ENCODE results near the gene TBC1D9. TPM values are rescaled to one million over a fixed set of nuclear protein-coding genes. Genes with fewer than 3 reads are reported as not detected.

Gene TBC1D9
- total RNA-seq, 2 donors from 2014 or later, result 13.9 to 16.9 TPM

DNA sequence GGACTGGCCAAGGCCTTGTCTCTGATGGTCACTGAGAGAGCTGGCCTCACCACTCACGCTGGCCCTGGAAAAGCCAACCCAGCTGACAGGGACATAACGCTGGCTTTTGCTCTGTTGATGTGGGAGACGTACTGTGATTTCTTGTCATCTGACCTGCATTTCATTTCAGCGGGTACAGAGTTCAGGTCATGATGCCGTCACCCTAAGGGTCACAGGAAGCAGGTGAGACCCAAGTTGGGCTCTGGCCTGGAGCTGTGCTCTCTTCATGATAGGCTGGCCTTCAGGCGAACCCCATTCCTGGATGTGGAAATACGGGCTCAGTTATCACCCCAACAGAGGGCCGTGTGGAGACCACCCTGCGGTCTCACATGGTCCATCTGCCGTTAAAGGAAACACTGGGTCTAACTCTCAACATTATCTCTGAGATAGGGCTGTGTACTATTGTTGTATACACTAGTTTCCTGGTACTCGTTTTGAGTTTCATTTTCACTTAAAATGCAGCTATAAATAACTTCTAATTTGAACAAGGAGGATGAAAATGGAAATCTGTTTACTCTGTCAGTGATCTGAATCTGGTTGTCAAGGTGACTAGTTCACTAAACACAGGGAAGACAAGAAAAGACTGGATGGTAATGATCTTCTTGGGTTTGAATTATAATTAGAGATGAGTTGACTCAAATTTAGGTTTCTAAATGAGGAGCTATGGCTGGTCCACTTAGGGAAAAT, 89.1 kb downstream of the TBC1D9 start:
- no peak for DNase-seq (ENCODE audit: low spot score)
- intact Hi-C loops (cut with DNase I), result no loop called here

DNA sequence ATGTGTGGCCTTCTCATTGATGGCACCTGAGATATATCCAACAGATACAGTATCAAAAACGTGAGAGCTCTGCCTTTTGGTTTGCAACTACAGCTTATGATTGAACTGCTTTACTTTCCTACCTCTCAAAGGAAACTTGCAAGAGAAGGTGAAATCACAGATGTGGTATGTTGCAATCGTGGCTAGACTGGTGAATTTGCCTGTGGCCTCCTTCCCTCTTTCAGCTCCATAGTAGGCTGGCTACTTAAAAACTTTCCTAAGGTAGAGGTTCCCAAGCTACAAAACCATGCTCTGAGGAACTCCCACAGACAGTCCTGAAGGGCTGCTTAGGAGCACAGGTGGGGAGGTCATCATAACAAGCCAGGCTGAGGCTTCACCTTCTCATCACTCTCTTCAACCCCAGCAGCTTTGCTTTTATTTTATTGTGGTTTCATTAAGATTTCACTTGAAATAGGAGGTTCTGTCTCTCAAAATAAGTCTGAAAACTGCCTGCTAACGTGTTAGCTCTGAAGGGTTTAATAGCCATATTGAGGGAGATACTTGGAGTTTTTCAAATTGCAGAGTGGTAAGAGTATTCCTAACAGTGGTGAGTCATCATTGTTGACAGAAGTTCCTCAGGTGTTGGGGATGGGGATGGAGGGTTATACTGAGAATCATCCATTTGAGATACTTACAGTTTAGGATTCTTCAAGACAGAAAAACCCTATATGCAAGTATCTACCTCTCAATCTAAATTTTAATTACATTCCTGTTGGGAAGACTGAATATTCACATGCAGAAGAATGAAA, 93.9 kb downstream of the TBC1D9 start:
- DNase-seq (ENCODE audit: low spot score), result no peak
- intact Hi-C loops (cut with DNase I), result no loop called here

DNA sequence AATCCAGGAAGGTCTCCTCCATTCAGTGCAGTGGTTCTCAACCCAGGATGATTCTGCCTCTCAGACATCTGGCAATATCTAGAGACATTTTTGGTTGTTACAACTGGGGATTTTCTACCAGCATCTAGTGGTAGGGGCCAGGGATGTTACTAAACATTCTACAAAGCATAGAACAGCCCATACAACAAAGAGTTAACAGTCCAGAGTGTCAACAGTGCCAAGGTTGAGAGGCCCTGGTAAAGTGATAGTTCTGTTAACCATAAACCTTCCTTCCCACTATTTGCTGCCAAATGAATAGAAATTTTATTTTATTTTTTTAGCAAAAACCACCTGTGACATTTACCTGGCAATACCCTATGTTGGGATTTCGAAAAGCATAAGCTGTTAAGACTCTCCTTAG, 94.6 kb downstream of the TBC1D9 start:
- DNase-seq (ENCODE audit: low spot score), result no peak
- intact Hi-C loops (cut with DNase I), result no loop called here

DNA sequence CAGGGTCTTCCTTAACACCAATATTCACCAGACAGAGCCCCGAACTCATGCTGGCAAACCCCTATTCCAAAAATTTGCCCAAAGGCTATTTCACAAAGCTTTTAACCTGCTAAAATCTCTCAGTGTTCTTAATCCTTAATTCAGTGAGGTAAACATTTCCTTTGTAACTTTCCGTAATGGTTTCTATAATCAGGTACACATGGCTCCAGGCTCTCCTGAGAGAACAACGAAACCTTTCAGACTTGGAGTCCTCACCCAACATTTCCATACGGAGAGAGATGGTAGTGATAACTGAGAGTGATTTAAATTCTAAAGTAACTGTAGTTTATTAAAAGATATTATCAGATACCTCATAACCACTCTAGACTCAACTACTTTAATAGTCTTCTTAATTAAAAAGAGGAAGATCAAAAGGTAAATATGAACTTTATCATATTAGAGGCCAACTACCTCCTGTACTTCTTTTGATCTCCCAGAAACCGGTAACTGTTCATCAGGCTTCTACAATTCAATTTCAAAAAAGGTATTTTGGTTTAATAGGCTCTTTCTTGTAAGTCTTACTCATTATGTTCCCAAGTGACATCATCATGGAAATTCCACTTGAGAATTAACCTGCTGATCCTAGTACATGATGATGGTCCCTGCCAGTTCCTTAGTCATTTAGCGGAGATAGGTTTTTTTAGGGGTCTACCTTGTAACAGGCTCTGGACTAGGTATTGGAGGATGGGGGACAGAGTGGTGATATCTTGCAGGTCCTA, 96.1 kb downstream of the TBC1D9 start:
- intact Hi-C loops (cut with DNase I), result no loop called here
- no peak for DNase-seq (ENCODE audit: low spot score)

DNA sequence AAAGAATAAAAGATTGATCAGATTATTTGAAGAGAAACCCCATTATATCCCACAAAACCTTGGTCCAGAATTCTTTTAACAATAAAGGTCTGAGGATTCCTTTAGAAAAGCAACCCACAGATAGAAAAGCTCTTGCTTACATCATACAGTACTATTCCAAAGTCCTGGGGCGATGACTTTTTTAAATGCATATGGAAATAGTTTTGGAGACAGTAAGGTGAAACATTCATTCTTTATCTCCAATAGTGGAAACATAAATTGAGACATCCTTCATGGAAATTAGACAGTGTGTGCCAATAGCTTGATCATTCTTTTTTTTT, 101.7 kb downstream of the TBC1D9 start:
- no peak for DNase-seq (ENCODE audit: low spot score)

DNA sequence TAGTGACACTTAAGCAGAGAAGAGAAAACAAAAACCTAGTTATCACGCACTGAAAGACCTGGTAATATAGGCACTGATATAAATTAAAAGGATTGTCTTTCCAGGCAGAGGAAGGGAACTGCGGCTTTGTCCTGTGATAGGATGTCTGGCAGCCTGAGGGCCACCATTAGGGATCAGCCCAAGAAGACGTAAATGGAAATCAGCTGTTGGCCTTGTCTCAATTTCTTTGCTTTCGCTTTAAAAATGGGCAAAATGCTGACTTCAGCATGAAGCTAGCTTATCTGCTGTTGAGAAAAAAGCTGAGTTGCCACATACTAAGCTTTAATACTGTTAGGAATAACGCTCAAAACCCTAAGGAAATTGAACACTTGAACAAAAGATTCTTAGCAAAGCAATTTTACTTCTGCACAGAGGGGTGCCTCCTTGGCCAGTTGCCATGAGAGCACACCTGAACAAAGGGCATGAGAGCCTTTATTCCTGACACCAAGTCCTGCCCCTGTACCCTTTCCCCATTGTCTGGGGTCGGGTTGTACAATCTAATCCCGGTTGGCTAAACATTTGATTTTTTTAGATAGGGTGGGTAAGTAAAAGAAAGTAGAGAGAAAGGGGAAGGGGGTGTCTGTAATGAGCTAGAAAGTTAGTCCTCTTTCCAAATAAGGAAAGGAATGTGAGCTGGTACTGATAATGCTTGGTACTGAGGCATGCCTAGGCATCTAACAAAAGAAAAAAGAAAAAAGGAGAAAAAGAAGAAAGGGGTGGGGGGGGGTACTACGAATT, 102.3 kb downstream of the TBC1D9 start:
- DNase-seq (ENCODE audit: low spot score), result no peak
- intact Hi-C loops (cut with DNase I), result no loop called here

More for the DNA sequence above, 101.7 kb downstream of the TBC1D9 start:
- intact Hi-C loops (cut with DNase I), result no loop called here

DNA sequence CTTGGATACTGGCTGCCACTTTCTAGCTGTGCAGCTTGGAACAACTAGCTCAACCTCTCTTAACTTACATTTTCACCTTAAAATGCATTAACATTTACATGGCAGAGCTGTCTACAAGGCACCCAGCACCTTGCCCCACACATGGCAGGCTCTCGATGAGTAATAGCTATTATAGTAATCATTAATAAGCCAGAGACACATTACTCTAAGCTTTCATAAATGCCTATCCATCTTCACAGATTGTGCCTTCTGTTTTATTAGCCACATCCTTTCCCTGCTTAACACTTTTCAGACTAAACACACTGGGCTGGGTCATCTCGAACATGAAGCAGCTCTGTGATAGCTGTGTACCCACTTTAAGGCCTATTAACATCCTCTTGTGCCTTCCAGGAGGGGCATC, 103.6 kb downstream of the TBC1D9 start:
- DNase-seq (ENCODE audit: low spot score), result no peak
- intact Hi-C loops (cut with DNase I), result no loop called here

DNA sequence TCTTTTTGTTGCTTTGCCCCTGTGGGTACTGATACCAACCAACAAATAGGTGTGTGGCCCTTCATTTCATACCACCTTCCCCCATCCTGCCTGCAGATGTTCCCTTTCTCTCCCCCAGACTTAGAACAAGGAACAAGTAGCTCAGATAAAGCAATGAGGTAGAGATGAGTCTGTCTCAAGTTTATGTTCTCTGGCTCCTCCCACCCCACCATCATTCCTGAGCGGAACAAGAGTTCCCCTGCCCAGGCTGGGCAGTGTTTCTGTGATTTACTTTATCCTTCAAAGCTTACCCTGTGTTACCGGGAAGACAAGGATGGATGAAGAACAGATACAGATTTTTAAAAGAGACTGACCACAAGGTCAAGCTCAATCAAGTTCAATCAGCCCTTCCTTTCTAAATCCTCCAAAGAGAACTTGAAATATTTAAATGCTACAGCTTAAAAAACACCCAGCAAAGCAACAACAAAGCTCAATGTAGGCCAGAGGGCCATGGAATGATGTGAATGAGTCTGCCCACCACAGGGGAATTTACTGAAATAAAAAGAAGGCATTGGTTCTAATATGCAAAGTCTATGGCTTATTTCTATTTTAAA, 107.4 kb downstream of the TBC1D9 start:
- DNase-seq (ENCODE audit: low spot score), result no peak
- intact Hi-C loops (cut with DNase I), result loop anchor here in 1 of 2 donors (10.0 kb wide), 1 partner anchor 1486 kb away; no protein-coding TSS in a partner anchor

DNA sequence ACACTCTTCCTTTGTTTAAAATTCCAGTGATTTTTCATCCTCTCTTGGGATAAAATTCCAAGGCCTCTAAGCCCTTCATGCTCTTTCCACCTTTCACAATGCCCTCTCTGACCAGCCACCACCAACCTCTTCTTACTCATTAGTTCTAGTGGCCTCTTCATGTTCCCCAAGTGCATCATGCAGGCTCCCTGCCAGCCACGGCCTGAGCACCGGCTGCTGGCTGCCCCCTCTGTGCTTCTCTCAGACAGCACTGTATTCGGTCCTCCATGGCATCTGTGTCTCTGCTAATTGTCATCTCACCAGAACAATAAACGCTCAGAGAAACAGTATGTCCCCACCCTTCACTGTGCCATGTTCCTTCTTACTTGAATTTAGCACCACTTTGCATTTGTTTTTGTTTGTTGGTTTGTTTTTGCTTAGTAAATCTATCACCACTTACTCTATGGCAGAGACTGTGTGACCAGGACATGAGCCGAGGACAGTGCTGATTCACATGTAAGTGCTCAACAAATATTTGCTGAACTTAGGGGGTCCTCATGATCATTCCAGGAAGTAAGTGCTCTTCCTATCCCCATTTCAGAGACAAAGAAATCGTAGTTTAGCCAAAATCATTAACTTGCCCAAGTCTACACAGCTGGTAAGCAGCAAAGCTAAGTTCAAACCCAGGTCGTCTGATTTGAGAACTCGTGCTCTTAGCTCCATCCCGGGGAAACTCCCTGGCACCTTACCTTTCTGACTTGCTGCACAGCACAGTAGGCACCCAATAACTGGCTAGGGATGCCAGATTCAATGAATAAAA, 110.4 kb downstream of the TBC1D9 start:
- intact Hi-C loops (cut with DNase I), result loop anchor here in 1 of 2 donors (10.0 kb wide), 1 partner anchor 1489 kb away; no protein-coding TSS in a partner anchor
- no peak for DNase-seq (ENCODE audit: low spot score)

DNA sequence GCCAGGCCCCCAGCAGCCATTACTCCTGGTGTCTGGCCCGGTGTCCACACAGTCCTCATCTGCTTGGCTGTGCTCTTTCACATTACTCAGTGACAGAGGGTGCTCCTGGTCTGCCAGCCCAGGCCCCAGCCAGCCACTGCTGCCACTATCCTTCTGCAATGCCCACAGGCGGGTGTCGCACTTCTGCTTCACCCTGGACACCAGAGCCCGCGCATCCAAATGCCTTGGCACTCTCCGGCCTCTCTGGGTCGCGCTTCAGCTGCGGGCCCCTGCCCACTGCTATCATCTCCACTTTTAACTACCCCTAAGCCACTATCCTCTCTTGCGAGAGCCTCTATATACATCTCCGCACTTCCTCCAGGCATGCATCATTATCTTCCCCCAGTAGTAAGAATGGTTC, 111.0 kb downstream of the TBC1D9 start:
- no peak for DNase-seq (ENCODE audit: low spot score)
- intact Hi-C loops (cut with DNase I), result loop anchor here in 1 of 2 donors (10.0 kb wide), 1 partner anchor 1490 kb away; no protein-coding TSS in a partner anchor

DNA sequence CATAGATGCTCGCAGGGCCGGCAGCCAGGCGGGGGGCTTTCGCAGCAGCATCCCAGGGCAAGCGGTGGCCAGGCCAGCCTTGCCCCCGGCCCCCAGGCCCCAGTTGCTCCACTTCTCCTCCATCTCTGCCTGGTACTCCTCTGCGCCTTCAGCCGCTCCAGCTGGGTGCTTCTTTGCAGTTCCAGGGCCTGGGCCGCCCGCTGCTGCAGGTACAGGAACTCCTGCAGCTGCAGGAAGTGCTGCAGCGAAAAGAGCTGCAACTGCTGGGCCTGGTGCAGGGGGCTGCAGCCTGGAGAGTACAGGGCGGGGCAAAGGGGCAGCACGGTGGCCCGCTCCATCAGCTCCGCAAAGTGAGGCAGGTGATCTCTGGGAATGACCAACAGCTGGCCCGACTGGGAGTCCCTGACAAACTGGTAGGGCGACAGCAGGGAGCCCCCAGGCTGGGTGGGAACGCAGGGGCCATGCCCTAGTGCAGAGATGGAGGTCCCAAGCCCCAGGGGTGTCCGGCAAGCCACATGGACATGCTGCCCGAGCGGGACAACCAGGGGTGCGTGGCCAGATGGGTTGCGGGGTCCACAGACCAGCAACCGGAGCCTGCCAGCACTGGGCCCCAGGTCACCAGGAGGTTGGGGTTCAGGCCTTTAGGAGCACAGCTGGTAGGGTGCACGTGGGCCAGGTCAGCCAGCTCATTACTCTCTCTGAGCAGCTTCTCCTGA, 111.6 kb downstream of the TBC1D9 start:
- intact Hi-C loops (cut with DNase I), result loop anchor here in 1 of 2 donors (10.0 kb wide), 1 partner anchor 1490 kb away; no protein-coding TSS in a partner anchor

DNA sequence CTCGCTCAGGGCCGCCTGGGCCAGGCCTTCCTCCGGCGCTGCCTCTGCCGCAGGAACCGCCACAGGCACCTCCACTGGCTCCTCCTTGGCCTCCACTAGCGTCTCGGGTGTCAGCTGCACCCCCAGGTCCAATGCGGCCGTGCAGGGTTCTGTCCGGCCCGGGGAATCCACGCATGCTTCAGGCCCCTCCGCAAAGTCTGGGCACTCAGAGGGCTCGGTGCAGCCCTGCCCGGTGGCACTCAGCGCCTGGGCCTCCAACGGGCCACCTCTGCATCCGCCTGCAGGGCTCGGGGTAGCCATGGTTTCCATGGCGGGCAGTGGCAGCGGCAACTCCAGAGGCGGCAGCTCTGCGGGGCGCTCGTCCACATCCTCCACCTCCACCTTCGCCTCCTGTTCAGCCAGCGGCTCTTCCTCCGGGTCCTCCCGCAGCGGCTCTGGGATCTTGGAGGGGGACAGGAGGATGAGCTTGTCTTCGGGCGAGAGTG, 112.6 kb downstream of the TBC1D9 start:
- DNase-seq (ENCODE audit: low spot score), result peak; percentile 80
- intact Hi-C loops (cut with DNase I), result loop anchor here in 1 of 2 donors (10.0 kb wide), 1 partner anchor 1491 kb away; no protein-coding TSS in a partner anchor

More for the DNA sequence above, 111.6 kb downstream of the TBC1D9 start:
- DNase-seq (ENCODE audit: low spot score), result no peak

DNA sequence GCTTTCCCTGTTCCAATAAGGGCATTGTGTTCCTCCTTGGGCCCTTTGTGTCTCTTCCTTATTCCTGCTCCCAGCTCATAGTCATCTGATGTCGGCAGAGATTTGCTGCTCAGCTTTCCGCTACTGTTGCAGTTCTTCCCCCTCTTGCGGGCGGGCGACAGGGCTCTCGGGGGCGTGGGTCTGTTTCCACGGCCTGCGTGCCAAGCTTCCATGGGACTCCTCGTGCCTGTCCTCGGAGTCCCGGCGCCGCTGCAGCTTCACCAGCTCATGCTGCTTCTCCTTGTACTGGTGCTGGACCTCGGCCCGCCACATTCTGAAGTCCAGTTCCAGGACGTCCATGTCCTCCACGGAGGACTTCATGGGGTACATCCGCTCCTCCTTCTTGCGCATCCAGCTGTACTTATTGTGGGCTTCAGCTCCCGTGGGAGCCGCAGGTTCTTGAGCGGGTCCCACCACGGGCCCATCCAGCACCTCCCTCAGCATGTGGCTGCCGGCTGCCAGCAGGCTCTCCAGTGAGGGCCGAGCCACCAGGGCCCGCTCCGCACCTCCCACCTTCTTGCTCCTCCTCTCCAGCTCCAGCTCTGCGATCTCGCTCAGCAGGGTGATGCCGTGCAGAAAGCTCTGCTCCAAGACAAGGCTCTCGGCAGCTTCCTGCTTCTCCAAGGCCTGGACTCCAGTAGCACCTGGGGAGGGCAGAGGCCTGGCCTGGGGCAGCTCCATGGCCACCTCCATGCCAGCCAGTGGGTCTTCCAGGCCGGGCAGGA, 113.3 kb downstream of the TBC1D9 start:
- intact Hi-C loops (cut with DNase I), result loop anchor here in 1 of 2 donors (10.0 kb wide), 1 partner anchor 1492 kb away; no protein-coding TSS in a partner anchor
- DNase-seq (ENCODE audit: low spot score), result peak; percentile 81

DNA sequence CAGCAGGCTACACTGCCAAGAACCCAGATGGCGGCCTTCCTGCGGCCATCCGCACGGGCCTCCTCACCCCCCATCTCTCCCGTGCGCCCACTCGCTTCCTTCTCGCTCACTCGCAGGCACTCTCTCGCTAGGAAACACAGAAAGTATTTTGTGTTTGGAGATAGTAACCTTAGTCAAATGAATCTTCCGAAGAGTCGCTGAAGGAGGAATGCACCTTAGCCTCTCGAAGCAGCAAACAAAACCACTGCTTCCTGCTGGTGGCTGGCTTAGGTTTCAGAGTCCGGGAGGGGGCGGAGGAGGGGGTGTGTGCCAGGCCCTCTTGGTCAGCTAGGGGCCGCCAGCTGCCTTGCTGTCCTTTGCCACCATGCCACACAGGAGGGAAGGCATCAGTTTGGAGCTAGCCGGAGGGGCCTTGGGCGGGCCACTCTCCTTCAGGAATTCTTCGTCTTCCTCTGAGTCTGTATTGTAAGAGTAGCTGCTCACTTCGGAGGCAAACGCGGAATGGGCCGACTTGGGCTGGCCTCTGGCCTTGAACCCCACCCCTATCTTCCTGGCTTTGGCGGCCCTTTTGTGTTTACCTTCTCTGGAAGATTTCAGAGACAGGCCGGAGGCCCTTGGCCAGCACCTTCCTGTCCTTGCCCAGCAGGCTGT, 114.3 kb downstream of the TBC1D9 start:
- peak; percentile 81 for DNase-seq (ENCODE audit: low spot score)
- intact Hi-C loops (cut with DNase I), result loop anchor here in 1 of 2 donors (10.0 kb wide), 1 partner anchor 1493 kb away; no protein-coding TSS in a partner anchor

DNA sequence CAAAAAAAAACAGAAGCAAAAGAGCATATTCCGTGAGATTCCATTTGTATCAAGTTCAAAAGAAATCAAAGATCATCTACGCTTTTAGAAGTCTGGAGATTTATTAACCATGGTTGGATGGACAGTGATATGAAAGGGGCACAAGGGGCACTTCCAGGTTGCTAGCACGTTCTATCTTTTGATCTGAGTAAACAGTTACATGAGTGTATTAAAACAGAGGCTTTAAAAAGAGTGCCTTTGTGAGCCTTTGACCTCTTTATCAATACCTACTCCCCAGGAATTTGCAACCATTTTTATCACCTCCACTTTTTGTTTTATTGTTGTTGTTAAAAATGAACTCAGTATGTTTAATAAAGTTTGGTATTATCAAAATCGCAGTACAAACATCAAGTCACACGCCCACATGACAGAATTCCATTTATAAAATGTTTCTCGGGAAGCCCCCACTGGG, 115.1 kb downstream of the TBC1D9 start:
- intact Hi-C loops (cut with DNase I), result loop anchor here in 1 of 2 donors (10.0 kb wide), 1 partner anchor 1494 kb away; no protein-coding TSS in a partner anchor
- DNase-seq (ENCODE audit: low spot score), result no peak

All from posterior vena cava (tissue), 2 donors.